Smooth muscle cell of the coronary artery (primary cell): Measurements from ENCODE around the gene PTMA. TPM values are rescaled to one million over a fixed set of nuclear protein-coding genes. Genes with fewer than 3 reads are reported as not detected.

Experiments
- total RNA-seq: library from RNA; depleted of rRNA; stranded (reverse); fragments of >200 nt; gene quantifications from 2 replicates; pipeline ENCODE4 v1.2.3, GENCODE V29; 2014; ENCODE audit warnings: low replicate concordance

PTMA gene, protein sequence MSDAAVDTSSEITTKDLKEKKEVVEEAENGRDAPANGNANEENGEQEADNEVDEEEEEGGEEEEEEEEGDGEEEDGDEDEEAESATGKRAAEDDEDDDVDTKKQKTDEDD
- total RNA-seq = 615 and 1,560 TPM in 2 replicates

DNA sequence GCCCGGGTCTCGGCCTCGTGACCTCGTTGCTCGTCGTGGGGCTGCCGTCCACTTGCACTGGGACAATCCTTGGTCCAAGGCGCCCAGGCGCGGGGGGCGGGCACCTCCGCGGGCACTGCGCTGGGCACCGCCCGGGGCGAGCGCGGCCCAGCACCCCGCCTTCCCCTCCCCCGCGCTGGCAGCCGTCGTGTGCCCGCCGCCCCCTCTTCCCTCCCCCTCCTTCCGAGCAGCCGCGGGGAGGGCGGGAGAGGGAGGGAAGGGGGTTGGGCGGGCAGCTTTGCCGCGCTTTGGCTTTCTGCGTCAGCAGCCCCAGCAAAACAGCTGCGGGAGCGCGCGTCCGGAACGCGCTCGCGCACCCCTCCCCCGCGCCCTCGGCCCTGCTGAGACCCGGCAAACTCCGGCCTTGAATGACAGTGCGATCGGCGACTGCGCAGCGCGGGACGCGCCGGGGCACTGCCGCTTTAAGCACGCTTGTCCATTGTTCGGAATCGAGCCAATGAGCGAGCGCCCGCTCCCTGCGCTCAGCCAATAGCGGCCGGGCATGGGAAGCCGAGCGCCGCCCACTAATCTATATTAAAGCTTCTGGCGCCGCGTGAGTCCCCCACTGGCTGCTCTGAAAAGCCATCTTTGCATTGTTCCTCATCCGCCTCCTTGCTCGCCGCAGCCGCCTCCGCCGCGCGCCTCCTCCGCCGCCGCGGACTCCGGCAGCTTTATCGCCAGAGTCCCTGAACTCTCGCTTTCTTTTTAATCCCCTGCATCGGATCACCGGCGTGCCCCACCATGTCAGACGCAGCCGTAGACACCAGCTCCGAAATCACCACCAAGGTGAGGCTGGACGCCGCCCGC lies at the start of gene PTMA:
Gene PTMA, plus strand, starts transcription at position 599 of the 846 bp plus-strand sequence. Its CDS starts 182 bp downstream, at position 781.

Other genes with a start within 250 kb of the PTMA start
- gene NCL, start 244.0 kb upstream of the PTMA start, total RNA-seq = 212 and 251 TPM in 2 replicates
- 0.23 TPM in 1 of 2 replicates, not detected in the other for gene NMUR1, start 178.1 kb upstream of the PTMA start, total RNA-seq
- not detected in 2 replicates for gene TEX44, start 115.7 kb upstream of the PTMA start, total RNA-seq
- gene PDE6D, start 72.8 kb downstream of the PTMA start, total RNA-seq = 5.0 and 13.1 TPM in 2 replicates
- 11.7 and 14.4 TPM in 2 replicates for gene COPS7B, start 77.9 kb downstream of the PTMA start, total RNA-seq
- gene NPPC, start 217.9 kb downstream of the PTMA start, total RNA-seq = not detected in 2 replicates